K562 (cell line): ENCODE data around the gene SCAMP2. TPM values are rescaled to one million over a fixed set of nuclear protein-coding genes. Genes with fewer than 3 reads are reported as not detected.

Experiments used
- CEBPG ChIP-seq, 3 experiments: fragments of 200-800 bp in 1 of 3; sonication (Bioruptor generic) in 1 of 3; sonication (generic) in 1 of 3; formaldehyde crosslinking in 1 of 3; IDR thresholded peaks in 2 of 3; conservative IDR thresholded peaks in 1 of 3; 2 replicates each; pipeline versions ENCODE4 v1.6.1 to v1.8.0; 2016 to 2022; ENCODE audit warnings: missing compliant biosample characterization in 2 of 3, missing genetic modification characterization in 2 of 3, mild to moderate bottlenecking in 1 of 3, missing genetic modification reagents in 1 of 3
- DIDO1 ChIP-seq: fragments of 450-650 bp; IDR thresholded peaks from 2 replicates; pipeline ENCODE4 v1.6.1; 2016; ENCODE audit warnings: low read depth, missing biosample characterization, missing genetic modification characterization
- ETS2 ChIP-seq: IDR thresholded peaks from 2 replicates; pipeline ENCODE4 v1.6.1; 2016; ENCODE audit warnings: borderline replicate concordance, missing genetic modification characterization, mild to moderate bottlenecking, moderate library complexity, missing compliant biosample characterization; ENCODE audit not compliant: poor library complexity, severe bottlenecking
- ETV5 ChIP-seq: sonication (generic); formaldehyde crosslinking; IDR thresholded peaks from 2 replicates; pipeline ENCODE4 v1.4.0; 2020; ENCODE audit warnings: low read depth, mild to moderate bottlenecking, missing genetic modification reagents
- KDM2B ChIP-seq: fragments of 250-450 bp; sonication (Bioruptor Pico); IDR thresholded peaks from 2 replicates; pipeline ENCODE4 v1.8.0; 2021; ENCODE audit warnings: mild to moderate bottlenecking, moderate library complexity
- MEIS2 ChIP-seq: fragments of 450-650 bp; IDR thresholded peaks from 2 replicates; pipeline ENCODE4 v1.6.1; 2014; ENCODE audit warnings: mild to moderate bottlenecking; ENCODE audit not compliant: partially characterized antibody
- MXI1 ChIP-seq: IDR thresholded peaks from 2 replicates; pipeline ENCODE4 v1.6.1; 2011; ENCODE audit warnings: low read depth, mild to moderate bottlenecking, improper control_type of control experiment, low read length
- RBM22 ChIP-seq: fragments of 200-400 bp; formaldehyde crosslinking; IDR thresholded peaks from 2 replicates; pipeline ENCODE4 v1.6.1; 2018; ENCODE audit warnings: low read length, low read depth; ENCODE audit not compliant: poor library complexity, severe bottlenecking
- SIN3A ChIP-seq, 2 experiments: fragments of 150-350 bp in 1 of 2; IDR thresholded peaks; 2 replicates each; pipeline ENCODE4 v1.6.1; 2011 to 2016; ENCODE audit warnings: borderline replicate concordance in 2 of 2, low read depth in 2 of 2, low read length in 2 of 2, mild to moderate bottlenecking in 2 of 2, moderate library complexity in 2 of 2; ENCODE audit not compliant: control insufficient read depth in 1 of 2
- SP1 ChIP-seq: sonication (generic); formaldehyde crosslinking; IDR thresholded peaks from 2 replicates; pipeline ENCODE4 v1.8.1; 2022; ENCODE audit warnings: mild to moderate bottlenecking, missing genetic modification reagents
- TCFL5 ChIP-seq: fragments of 250-450 bp; sonication (Bioruptor Pico); conservative IDR thresholded peaks from 2 replicates; pipeline ENCODE4 v1.6.1; 2021; ENCODE audit warnings: mild to moderate bottlenecking, moderate library complexity, matching md5 sums
- YBX1 ChIP-seq: fragments of 450-650 bp; IDR thresholded peaks from 2 replicates; pipeline ENCODE4 v1.7.1; 2016; ENCODE audit warnings: mild to moderate bottlenecking
- ZEB2 ChIP-seq: fragments of 450-650 bp; IDR thresholded peaks from 2 replicates; pipeline ENCODE4 v1.6.1; 2016
- ZNF124 ChIP-seq: sonication (generic); formaldehyde crosslinking; IDR thresholded peaks from 2 replicates; pipeline ENCODE4 v1.8.1; 2022; ENCODE audit warnings: missing genetic modification reagents
- ZNF324 ChIP-seq: fragments of 250-450 bp; sonication (Bioruptor Pico); IDR thresholded peaks from 2 replicates; pipeline ENCODE4 v1.4.0; 2020; ENCODE audit warnings: mild to moderate bottlenecking
- ZNF57 ChIP-seq: fragments of 450-650 bp; formaldehyde crosslinking; IDR thresholded peaks from 2 replicates; pipeline ENCODE4 v1.4.0; 2020; ENCODE audit warnings: mild to moderate bottlenecking, moderate library complexity
- ZNF830 ChIP-seq: fragments of 250-450 bp; sonication (Bioruptor Pico); IDR thresholded peaks from 2 replicates; pipeline ENCODE4 v1.5.0; 2021; ENCODE audit warnings: mild to moderate bottlenecking
- polyA plus RNA-seq, 8 experiments: library from polyadenylated mRNA; depleted of rRNA in 4 of 8; stranded (reverse) in 5 of 8; unstranded in 3 of 8; fragments of >200 nt; fragmentation: Nextera tagmentation in 2 of 8; fragmentation: Illumina TruSeq in 1 of 8; extraction: Ambion mirVana in 2 of 8; extraction: Trizol in 1 of 8; gene quantifications; 2 replicates each; pipeline versions ENCODE4 v1.2.1 to v1.2.3, GENCODE V29; 2011 to 2014; ENCODE audit warnings: inconsistent platforms in 1 of 8, missing spikeins in 1 of 8
- total RNA-seq, 7 experiments: library from RNA; depleted of rRNA in 6 of 7; stranded (reverse); fragments of >200 nt in 6 of 7; fragmentation: Illumina TruSeq in 2 of 7; extraction: Trizol in 2 of 7; gene quantifications; 2 replicates each; pipeline versions ENCODE4 v1.2.1 to v1.2.3, GENCODE V29; 2011 to 2021; ENCODE audit warnings: low replicate concordance in 1 of 7
- TF ChIP-seq, protein P1 (sequence below): sonication (generic); formaldehyde crosslinking; IDR thresholded peaks from 2 replicates; pipeline ENCODE4 v1.8.1; 2022; ENCODE audit warnings: missing genetic modification reagents
- TF ChIP-seq, protein P2 (sequence below), 2 experiments: fragments of 450-650 bp in 1 of 2; sonication (generic) in 1 of 2; formaldehyde crosslinking in 1 of 2; IDR thresholded peaks in 1 of 2; conservative IDR thresholded peaks in 1 of 2; 2 replicates each; pipeline versions ENCODE4 v1.6.1 to v1.8.1; 2016 to 2023; ENCODE audit warnings: mild to moderate bottlenecking in 2 of 2, moderate library complexity in 2 of 2, inconsistent platforms in 1 of 2, missing genetic modification reagents in 1 of 2
- TF ChIP-seq, protein P3 (sequence below): fragments of 450-650 bp; IDR thresholded peaks from 2 replicates; pipeline ENCODE4 v1.6.1; 2016; ENCODE audit warnings: borderline replicate concordance
- TF ChIP-seq, protein P4 (sequence below): IDR thresholded peaks from 2 replicates; pipeline ENCODE4 v1.6.1; 2014; ENCODE audit warnings: antibody characterized with exemption

SCAMP2 gene
- total and polyA plus RNA-seq, 9 of the 15 experiments (the other 6 are each of a cell fraction or from before 2014, with no cell fraction given), result 5.9 to 61.1 (median 20.1) TPM

DNA sequence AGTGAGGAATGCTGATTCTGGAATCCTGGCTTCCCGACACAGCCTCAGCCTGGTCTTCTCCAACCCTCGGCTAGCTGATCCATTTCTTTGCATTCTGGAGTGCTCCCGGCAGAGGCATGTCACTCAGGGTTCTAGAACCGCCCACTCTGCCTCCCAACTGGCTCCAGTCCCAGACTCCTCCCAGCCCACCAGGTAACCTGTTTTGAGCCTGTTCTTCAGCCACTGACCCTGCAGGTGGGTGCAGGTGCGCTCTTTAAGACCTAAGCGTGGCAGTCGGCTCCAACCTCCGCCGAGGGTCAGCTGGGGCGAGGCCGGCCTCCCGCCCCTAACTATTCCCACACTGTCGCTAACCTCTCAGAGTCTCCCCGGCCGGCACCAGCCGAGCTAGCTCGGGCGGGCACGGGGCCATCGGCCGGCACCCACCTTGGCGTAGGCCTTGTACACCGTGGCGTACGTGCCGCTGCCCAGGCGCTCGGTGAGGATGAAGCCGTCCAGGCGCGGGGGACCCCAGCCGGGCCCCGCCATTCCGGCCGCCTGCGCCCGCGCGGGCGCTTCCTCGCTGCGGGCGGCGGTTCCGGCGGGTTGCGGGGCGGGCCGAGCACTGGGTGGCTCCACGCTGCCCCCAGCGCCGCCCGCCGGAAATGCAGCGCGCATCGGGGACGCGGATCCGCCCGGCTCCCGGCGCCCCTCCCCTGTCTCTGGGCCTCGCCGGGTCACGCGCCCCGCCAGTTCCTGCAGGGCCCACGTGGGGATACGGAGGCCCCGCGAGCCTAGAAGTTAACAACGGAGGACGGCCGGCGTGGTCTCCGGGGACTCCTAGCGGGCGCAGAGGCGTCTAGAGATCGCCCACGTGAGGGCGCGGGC is 30.4 kb downstream of the SCAMP2 start, which contains the start of gene ULK3 (continued):
- TF ChIP-seq SIN3A (IDR thresholded peaks at IDR 0.05; ENCODE audit: borderline replicate concordance in 2 of 2, control insufficient read depth in 1 of 2, low read depth in 2 of 2, low read length in 2 of 2) (peak in 1 of 2 experiments; percentile 94; a peak in 1 of 4 replicates), DIDO1 (tag) (no peak), ZNF324 (no peak), ZEB2 (peak; percentile 79), ETV5 (CRISPR knock-in tag) (peak; percentile 71; the same call in 1 of the 2 replicates), ZNF124 (no peak), ZNF830 (no peak), KDM2B (CRISPR knock-in tag) (peak; percentile 68; the same call in 1 of the 2 replicates), SP1 (CRISPR knock-in tag) (peak; percentile 47), TCFL5 (CRISPR knock-in tag) (no peak), CEBPG (CRISPR knock-in tag; IDR thresholded peaks at IDR 0.05) (no peak), CEBPG (tag; conservative IDR thresholded peaks at IDR 0.05 in 1 of 2, IDR thresholded peaks at IDR 0.05 in 1 of 2) (no peak), YBX1 (no peak), MEIS2 (peak; percentile 36), ETS2 (tag) (no peak), MXI1 (peak; percentile 90), ZNF57 (CRISPR knock-in tag) (no peak), RBM22 (no peak)
- TF ChIP-seq, protein P1, sequence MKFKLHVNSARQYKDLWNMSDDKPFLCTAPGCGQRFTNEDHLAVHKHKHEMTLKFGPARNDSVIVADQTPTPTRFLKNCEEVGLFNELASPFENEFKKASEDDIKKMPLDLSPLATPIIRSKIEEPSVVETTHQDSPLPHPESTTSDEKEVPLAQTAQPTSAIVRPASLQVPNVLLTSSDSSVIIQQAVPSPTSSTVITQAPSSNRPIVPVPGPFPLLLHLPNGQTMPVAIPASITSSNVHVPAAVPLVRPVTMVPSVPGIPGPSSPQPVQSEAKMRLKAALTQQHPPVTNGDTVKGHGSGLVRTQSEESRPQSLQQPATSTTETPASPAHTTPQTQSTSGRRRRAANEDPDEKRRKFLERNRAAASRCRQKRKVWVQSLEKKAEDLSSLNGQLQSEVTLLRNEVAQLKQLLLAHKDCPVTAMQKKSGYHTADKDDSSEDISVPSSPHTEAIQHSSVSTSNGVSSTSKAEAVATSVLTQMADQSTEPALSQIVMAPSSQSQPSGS (CRISPR knock-in tag), result no peak
- TF ChIP-seq, protein P2, sequence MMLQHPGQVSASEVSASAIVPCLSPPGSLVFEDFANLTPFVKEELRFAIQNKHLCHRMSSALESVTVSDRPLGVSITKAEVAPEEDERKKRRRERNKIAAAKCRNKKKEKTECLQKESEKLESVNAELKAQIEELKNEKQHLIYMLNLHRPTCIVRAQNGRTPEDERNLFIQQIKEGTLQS (IDR thresholded peaks at IDR 0.05), result no peak
- TF ChIP-seq, protein P2 (CRISPR knock-in tag; conservative IDR thresholded peaks at IDR 0.05), result 0 out of 2 replicates have a peak, but pooled peaks have one; percentile 53
- TF ChIP-seq, protein P3, sequence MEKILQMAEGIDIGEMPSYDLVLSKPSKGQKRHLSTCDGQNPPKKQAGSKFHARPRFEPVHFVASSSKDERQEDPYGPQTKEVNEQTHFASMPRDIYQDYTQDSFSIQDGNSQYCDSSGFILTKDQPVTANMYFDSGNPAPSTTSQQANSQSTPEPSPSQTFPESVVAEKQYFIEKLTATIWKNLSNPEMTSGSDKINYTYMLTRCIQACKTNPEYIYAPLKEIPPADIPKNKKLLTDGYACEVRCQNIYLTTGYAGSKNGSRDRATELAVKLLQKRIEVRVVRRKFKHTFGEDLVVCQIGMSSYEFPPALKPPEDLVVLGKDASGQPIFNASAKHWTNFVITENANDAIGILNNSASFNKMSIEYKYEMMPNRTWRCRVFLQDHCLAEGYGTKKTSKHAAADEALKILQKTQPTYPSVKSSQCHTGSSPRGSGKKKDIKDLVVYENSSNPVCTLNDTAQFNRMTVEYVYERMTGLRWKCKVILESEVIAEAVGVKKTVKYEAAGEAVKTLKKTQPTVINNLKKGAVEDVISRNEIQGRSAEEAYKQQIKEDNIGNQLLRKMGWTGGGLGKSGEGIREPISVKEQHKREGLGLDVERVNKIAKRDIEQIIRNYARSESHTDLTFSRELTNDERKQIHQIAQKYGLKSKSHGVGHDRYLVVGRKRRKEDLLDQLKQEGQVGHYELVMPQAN, result peak; percentile 77; the same call in 1 of the 2 replicates
- TF ChIP-seq, protein P4, sequence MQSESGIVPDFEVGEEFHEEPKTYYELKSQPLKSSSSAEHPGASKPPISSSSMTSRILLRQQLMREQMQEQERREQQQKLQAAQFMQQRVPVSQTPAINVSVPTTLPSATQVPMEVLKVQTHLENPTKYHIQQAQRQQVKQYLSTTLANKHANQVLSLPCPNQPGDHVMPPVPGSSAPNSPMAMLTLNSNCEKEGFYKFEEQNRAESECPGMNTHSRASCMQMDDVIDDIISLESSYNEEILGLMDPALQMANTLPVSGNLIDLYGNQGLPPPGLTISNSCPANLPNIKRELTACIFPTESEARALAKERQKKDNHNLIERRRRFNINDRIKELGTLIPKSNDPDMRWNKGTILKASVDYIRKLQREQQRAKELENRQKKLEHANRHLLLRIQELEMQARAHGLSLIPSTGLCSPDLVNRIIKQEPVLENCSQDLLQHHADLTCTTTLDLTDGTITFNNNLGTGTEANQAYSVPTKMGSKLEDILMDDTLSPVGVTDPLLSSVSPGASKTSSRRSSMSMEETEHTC, result peak; percentile 94
